Activated naive CD4-positive, alpha-beta T cell treated with anti-CD3 and anti-CD28 coated beads, Interleukin-2, amount 50 U/mL, for 24 hours (primary cell): ENCODE data around the gene CDX1.

Source experiments
- H3K27ac Mint-ChIP-seq: one replicate; pipeline ENCODE4 v1.8.0; 2021; ENCODE audit warnings: mild to moderate bottlenecking, mixed read lengths
- H3K27me3 Mint-ChIP-seq: one replicate; pipeline ENCODE4 v1.8.0; 2021; ENCODE audit warnings: mixed read lengths
- H3K36me3 Mint-ChIP-seq: one replicate; pipeline ENCODE4 v1.8.0; 2021; ENCODE audit warnings: mixed read lengths
- H3K4me1 Mint-ChIP-seq: one replicate; pipeline ENCODE4 v1.8.0; 2021; ENCODE audit warnings: mixed read lengths
- H3K4me3 Mint-ChIP-seq: one replicate; pipeline ENCODE4 v1.8.0; 2021; ENCODE audit warnings: mild to moderate bottlenecking, mixed read lengths
- H3K9me3 Mint-ChIP-seq: one replicate; pipeline ENCODE4 v1.8.0; 2021; ENCODE audit warnings: mixed read lengths

Gene CDX1

DNA sequence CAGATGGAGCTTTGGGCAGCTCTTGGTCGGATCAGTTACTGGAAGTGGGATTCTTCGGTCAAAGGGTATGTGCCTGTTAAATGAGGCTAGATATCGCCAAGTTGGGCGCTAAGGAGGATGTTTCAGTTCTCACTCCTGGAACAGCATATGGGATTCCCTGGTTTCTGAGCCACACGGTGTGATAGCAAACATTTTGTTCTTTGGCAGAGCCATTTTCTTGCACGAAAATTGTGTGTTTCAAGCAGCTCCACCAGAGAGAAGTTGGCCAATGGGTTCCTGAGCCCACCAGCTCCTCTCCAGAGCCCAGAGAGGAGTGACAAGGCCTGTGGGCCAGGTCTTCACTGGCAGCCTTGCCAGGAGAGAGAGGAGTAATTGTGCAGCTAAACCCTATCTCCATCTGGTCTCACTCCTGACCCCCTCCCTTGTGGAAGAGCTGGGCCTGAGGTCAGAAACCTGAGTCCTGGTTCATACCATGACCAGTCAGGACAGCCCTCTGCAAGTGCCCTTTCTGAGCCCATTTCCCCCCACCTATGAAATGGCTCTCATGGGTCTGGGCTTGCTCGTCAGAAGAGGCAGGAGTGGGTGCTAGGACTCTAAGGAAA, 12.5 kb downstream of the CDX1 start:
- Mint-ChIP-seq H3K9me3 (no peaks in the 10 kb centered on the region), H3K4me1 (no peaks in the 10 kb centered on the region), H3K27ac (no peak overlapping the region), H3K4me3 (no peak overlapping the region), H3K27me3 (no peaks in the 10 kb centered on the region), H3K36me3 (no peaks in the 10 kb centered on the region)

DNA sequence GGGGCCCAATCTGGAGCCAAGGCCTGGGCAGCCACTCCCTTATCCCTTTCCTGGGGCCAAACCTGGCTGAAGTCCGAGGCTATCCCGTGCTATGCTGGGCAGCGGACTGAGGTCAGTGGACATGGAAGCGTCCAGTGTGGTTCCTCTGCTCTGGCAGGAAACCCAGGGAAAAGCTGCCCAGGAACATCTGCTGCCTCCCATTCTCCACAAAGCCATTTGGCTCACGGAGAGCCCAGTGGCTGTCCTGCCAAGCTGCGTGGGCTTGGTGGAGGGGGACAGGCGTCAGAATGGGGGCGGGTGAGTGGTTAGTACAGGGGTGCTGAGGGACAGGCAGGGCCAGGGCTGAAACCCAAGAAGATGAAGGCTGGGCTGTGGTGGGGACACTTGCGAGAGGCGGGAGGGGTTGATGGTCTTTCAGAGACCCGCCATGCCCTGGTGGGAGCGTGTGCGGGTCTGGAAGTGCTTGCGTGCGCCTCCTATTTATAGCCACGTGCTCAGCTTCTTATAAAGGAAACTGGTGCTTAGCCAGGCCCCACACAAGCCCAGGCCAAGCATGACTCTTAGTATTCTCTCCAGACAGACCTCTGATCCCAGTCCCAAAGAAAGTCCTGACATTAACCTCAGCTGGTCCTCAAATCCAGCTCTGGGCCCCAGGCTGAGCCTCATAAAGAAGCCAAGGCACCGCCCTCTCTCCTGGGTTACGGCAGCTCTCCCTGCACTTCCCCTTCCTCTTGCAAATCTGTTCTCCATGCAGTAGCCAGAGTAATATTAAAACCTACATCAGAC, 13.9 kb downstream of the CDX1 start:
- Mint-ChIP-seq H3K4me3 (no peak overlapping the region), H3K9me3 (no peaks in the 10 kb centered on the region), H3K27ac (no peak overlapping the region), H3K4me1 (no peaks in the 10 kb centered on the region), H3K36me3 (no peaks in the 10 kb centered on the region), H3K27me3 (no peaks in the 10 kb centered on the region)

DNA sequence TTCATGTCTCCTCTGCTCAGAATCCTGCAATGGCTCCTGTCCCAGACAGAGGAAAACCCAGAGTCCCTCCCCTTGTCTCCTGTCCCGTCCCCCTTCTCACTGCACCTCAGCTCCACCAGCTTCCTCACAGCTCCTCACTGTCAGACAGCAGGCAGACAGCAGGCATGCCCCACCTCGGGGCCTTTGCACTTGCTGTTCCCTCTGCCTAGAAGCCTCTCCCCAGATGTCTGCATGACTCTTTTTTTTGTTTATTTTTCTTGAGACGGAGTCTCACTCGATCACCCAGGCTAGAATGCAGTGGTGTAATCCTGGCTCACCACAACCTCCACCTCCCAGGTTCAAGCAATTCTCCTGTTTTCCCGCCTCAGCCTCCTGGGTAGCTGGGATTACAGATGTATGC, 14.4 kb downstream of the CDX1 start:
- Mint-ChIP-seq H3K27me3 (no peaks in the 10 kb centered on the region), H3K36me3 (no peaks in the 10 kb centered on the region), H3K4me1 (no peaks in the 10 kb centered on the region), H3K9me3 (no peaks in the 10 kb centered on the region), H3K27ac (no peak overlapping the region), H3K4me3 (no peak overlapping the region)

DNA sequence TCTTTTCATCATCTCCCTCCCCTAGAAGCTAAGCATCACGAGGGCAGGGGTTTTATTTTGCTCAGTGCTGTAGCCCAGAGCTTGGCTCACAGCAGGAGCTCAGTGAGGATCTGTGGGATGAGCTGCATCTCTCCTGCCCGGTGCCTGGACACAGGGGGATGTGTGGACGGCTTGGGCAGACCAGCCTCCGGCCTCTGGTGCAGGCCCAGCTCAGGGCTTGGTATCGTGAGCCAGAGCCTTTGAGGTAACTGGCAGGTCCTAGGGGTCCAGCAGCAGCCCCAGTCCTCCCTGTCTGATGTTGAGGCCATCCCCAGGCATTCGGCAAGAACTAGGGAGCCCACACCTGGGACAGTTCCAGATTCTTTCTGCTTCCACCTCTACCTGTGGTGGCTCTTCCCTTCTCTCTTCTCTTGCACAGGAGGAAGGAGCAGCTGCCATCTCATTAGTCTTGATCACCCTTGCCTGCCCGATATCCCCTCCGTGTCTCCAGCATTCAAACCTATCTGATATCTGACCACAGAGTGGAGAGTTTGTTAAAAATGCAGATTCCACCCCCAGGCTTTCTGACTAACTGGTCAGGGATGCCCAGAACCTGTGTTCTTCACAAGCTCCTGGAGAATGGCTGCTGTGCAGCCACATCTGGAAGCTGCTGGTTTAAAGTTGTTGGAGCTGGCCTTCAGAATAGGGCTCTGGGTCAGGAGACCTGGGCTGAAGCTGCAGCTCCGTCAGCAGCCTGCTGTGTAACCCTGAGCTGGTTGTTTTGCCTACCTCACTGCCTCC, 15.4 kb downstream of the CDX1 start:
- Mint-ChIP-seq H3K4me3 (no peak overlapping the region), H3K27ac (no peak overlapping the region), H3K4me1 (no peaks in the 10 kb centered on the region), H3K27me3 (no peaks in the 10 kb centered on the region), H3K36me3 (no peaks in the 10 kb centered on the region), H3K9me3 (no peaks in the 10 kb centered on the region)

DNA sequence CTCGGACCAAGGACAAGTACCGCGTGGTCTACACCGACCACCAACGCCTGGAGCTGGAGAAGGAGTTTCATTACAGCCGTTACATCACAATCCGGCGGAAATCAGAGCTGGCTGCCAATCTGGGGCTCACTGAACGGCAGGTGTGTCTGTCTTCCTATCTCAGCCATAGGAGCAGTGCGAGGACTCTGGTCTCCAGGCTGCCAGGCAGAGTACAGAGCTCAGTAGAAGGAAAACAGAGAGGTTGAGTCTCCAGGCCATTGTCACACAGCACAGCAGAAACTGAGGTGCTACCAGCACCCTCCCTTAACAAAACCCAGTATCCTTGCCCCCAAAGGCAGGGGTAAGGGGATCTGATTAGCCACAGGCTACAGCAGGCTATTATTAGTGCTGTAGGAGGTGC, 16.2 kb downstream of the CDX1 start:
- Mint-ChIP-seq H3K36me3 (no peaks in the 10 kb centered on the region), H3K27me3 (no peaks in the 10 kb centered on the region), H3K9me3 (no peaks in the 10 kb centered on the region)

DNA sequence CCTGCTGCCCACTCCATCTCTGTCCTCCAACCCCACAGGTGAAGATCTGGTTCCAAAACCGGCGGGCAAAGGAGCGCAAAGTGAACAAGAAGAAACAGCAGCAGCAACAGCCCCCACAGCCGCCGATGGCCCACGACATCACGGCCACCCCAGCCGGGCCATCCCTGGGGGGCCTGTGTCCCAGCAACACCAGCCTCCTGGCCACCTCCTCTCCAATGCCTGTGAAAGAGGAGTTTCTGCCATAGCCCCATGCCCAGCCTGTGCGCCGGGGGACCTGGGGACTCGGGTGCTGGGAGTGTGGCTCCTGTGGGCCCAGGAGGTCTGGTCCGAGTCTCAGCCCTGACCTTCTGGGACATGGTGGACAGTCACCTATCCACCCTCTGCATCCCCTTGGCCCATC, 16.9 kb downstream of the CDX1 start:
- H3K4me3 Mint-ChIP-seq = no peak overlapping the region
- no peaks in the 10 kb centered on the region for H3K4me1 Mint-ChIP-seq
- no peaks in the 10 kb centered on the region for H3K36me3 Mint-ChIP-seq
- no peaks in the 10 kb centered on the region for H3K9me3 Mint-ChIP-seq
- H3K27me3 Mint-ChIP-seq = no peaks in the 10 kb centered on the region
- H3K27ac Mint-ChIP-seq = no peak overlapping the region

More for the DNA sequence above, 16.2 kb downstream of the CDX1 start:
- Mint-ChIP-seq H3K27ac (no peak overlapping the region), H3K4me1 (no peaks in the 10 kb centered on the region), H3K4me3 (no peak overlapping the region)

DNA sequence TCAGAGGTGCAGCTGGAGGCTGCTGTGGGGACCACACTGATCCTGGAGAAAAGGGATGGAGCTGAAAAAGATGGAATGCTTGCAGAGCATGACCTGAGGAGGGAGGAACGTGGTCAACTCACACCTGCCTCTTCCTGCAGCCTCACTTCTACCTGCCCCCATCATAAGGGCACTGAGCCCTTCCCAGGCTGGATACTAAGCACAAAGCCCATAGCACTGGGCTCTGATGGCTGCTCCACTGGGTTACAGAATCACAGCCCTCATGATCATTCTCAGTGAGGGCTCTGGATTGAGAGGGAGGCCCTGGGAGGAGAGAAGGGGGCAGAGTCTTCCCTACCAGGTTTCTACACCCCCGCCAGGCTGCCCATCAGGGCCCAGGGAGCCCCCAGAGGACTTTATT, 17.4 kb downstream of the CDX1 start:
- no peaks in the 10 kb centered on the region for H3K9me3 Mint-ChIP-seq
- no peak overlapping the region for H3K27ac Mint-ChIP-seq
- H3K36me3 Mint-ChIP-seq = no peaks in the 10 kb centered on the region
- no peaks in the 10 kb centered on the region for H3K4me1 Mint-ChIP-seq
- no peak overlapping the region for H3K4me3 Mint-ChIP-seq
- H3K27me3 Mint-ChIP-seq = no peaks in the 10 kb centered on the region

DNA sequence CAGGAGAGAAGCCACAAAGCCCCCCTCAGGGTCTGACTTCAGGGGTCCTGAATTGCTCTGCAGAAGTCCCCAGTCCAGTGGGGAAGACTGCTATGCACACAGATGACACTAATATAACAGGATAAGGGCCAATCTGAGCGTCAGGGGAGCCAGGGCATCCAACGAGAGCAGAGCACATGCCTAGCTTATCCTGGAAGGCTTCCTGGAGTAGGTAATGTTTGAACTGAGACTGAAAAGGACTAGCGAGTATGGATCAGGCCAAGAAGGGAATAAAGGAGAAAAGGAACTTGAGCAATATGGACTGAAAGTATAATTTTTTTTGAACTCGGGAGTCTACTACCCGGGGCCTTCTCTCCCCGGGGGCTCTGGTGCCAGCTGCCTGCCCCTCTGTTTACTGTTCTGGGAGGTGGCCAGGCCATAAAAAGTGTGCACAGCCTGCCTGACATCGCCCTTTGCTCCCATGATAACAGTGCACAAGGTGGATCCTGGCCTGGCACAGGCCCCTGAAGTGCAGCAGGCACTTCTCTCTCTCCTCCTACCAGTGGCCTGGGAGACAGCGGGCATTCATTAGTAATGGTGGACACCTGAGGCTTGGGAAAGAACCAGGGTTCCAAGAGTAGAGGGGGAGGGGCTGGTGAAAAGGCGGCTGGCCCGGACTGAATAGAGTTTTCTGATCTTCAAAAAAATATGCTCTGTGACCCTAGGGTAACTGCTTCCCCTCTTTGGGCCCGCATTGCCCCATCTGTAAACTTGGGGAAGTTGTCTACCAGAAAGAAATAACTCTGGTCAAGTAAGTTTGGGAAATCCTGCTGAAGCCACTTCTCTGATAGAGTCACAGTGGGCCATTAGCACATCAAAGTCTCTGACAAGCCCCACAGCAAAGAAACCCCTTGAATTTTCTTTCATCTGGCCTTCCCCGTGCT, 18.7 kb downstream of the CDX1 start:
- H3K27ac Mint-ChIP-seq = no peak overlapping the region
- no peaks in the 10 kb centered on the region for H3K36me3 Mint-ChIP-seq

DNA sequence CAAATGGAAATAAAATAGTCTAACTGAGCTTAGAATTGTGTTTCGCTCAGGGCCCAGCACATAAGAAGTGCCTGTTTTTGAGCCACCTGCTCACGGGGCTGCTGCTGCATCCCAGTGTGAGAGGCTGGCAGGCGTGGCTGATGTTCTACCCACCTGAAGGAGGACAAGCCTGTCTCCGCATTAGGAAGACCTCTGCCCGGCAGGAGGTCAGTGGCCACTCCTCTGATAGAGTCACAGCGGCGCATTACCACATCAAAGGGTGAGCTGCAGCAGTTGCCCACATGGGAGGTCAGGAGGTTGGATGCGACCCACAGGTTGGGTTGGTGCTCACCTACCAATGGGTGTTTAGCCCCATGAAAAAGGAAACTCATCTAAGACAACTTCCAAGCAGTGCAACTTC, 19.6 kb downstream of the CDX1 start:
- Mint-ChIP-seq H3K9me3 (no peaks in the 10 kb centered on the region), H3K27ac (no peak overlapping the region), H3K27me3 (peaks cover 11% of the 10 kb centered on the region), H3K4me1 (no peaks in the 10 kb centered on the region), H3K36me3 (no peaks in the 10 kb centered on the region), H3K4me3 (no peak overlapping the region)

More for the DNA sequence above, 18.7 kb downstream of the CDX1 start:
- no peaks in the 10 kb centered on the region for H3K4me1 Mint-ChIP-seq
- H3K27me3 Mint-ChIP-seq = peaks cover 6% of the 10 kb centered on the region
- H3K4me3 Mint-ChIP-seq = no peak overlapping the region
- H3K9me3 Mint-ChIP-seq = no peaks in the 10 kb centered on the region

DNA sequence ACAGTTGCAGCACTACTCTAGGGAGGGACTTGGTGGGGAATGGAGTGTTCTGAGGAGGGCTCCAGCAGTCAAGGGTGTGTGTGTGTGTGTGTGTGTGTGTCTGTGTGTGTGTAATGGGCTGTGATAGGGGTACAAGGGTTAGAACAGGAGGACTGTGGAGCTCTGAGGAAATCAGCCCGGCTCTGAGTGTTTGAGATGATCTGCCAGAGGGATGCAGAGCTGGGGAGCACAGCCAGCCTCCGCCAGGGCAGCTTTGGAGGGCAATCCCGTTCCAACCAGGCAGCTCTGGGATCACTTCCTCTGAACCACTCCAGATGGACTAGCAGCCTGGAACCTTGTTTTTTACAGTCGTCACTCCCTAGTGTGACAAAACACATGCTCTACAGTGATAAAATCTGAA, 20.3 kb downstream of the CDX1 start:
- H3K27me3 Mint-ChIP-seq = peaks cover 15% of the 10 kb centered on the region
- no peaks in the 10 kb centered on the region for H3K9me3 Mint-ChIP-seq
- no peak overlapping the region for H3K4me3 Mint-ChIP-seq
- H3K27ac Mint-ChIP-seq = no peak overlapping the region
- H3K36me3 Mint-ChIP-seq = no peaks in the 10 kb centered on the region
- H3K4me1 Mint-ChIP-seq = no peaks in the 10 kb centered on the region

DNA sequence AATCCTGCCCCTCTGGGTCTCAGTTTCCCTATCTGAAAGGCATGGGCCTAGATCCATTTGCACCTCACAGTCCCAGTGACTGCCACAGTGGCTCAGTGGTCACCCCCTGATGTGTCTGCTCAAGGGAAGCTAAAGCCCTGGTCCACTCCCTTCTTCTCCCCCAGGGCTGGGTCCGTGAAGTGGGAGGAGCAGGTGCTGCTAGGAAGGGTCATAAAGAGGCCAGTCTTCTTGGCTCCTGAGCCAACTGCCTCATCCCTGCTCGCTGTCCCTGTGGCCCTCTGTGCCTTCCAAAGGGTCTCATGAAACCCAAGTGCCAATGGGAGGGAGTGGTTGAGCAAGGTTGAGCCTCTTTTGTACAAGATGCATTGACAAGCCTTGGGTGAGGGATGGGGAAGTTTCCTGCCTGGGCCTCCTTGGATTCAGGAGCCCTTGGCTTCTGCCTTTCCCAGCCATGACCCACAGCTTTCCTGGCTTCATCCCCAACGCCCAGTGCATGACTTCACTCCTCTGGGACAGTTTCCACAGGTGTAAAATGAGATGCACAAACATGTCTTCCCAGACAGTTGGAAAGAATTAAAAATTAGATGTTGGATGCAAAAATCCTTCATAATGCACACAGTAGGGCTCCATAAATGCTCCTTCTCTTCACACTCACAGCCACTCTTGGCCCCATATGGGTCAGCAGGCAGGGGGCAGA, 21.7 kb downstream of the CDX1 start:
- Mint-ChIP-seq H3K9me3 (no peaks in the 10 kb centered on the region), H3K27ac (no peak overlapping the region), H3K4me3 (no peak overlapping the region), H3K36me3 (no peaks in the 10 kb centered on the region), H3K27me3 (peaks cover 15% of the 10 kb centered on the region), H3K4me1 (no peaks in the 10 kb centered on the region)

DNA sequence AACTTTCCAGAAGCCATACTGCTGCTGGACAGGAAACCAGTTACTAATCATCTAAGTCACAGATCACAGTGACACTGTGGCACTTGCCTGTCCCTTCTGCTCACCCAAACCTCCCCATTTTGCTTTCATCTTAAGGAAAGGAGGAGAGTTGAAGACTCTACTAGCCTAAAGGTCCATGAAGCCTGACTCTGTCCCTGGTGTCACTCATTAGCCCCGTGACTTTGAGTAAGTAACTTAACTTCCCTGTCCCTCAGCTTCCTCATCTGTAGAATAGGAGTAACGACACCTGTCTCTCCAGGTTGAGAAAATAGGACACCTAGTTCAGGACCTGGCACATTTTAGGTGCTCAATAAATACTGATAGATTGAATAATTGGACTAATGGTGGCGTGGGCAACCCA, 22.7 kb downstream of the CDX1 start:
- Mint-ChIP-seq H3K27ac (no peak overlapping the region), H3K9me3 (no peaks in the 10 kb centered on the region), H3K36me3 (no peaks in the 10 kb centered on the region), H3K4me3 (no peak overlapping the region), H3K27me3 (peaks cover 15% of the 10 kb centered on the region), H3K4me1 (no peaks in the 10 kb centered on the region)

DNA sequence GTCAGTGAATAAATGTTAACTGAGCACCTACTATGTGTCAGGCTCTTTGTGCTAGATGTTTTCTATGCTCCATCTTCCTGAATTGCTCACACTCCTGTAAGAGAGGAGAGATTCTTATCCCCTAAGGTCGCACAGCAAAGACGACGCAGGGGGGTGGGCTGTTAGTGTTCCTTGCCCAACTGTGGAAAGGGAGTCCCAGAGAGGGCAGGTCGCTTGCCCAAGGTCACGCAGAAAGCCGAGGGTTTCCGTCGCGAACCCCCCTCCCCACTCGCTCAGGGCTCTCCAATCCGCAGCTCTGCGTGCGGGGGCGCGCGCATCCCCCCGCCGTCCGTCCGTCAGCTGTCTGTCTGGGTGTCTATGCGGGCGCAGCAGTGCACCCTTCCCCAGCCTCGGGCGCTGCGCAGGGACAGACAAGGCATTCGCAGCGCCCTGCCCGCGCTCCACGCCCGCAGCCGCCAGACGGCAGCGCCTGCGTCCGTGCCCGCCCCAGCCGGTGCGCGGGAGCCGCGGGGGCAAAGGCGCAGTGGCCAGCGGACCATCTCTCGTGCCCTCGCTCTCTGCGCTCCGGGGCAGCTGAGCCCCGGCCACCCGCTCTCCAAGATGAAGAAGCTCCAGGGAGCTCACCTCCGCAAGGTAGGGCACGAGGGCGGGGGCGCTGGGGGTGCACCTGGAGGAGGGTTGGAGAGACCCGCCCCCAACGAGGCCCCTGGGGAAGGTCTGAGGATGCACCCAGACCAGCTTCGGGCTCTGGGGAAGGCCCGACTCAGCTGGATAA, 23.3 kb downstream of the CDX1 start, which contains the start of gene SLC6A7:
Gene SLC6A7 (plus strand): TSS at position 335 of the 775 bp plus-strand sequence. CDS start 266 bp downstream, at position 601.
- Mint-ChIP-seq H3K27ac (no peak within 1 kb of the TSS), H3K9me3 (no peaks in the 10 kb centered on the region), H3K4me1 (no peaks in the 10 kb centered on the region), H3K27me3 (peaks cover 15% of the 10 kb centered on the region), H3K4me3 (no peak within 1 kb of the TSS), H3K36me3 (no peaks in the 10 kb centered on the region)

DNA sequence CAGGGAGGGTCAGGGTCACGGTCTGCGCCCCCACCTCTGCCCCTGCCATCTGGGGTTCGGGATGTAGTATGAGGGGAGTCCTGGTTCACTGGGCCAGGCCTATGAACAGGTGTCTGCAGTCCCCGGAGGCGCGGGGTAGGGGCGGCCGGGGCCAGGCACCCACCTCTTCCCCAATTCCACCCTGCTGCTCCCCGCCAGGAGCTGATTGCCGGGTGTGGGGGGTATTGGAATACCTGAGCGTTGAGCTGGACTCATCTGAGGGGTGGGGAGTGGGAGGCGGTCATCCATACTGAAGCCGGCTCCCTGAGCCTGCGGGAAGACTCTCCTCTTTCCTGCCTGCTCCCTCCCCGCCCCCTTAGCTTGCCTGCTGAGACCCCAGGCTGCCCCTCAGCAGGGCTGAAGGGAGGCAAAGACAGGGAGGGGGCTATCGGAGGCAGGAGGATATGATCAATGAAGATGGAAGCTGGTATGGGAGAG, 24.0 kb downstream of the CDX1 start:
- Mint-ChIP-seq H3K27ac (no peak overlapping the region), H3K4me3 (no peak overlapping the region), H3K27me3 (peaks cover 15% of the 10 kb centered on the region), H3K9me3 (no peaks in the 10 kb centered on the region), H3K36me3 (no peaks in the 10 kb centered on the region), H3K4me1 (no peaks in the 10 kb centered on the region)
